ENCODE measurements around the gene MAGED4. TPM values are rescaled to one million over a fixed set of nuclear protein-coding genes. Genes with fewer than 3 reads are reported as not detected.

MAGED4 gene
- total and polyA plus RNA-seq, 4 experiments from 2014 or later, result 2.1 to 17.1 (median 8.1) TPM; not detected in 1

Other genes starting within 250 kb of the MAGED4 start
- 10 to 100 TPM; 11.6 to 15.5 TPM for gene MAGED4B, start 115.7 kb upstream of the MAGED4 start, total RNA-seq
- 1 to 10 TPM; 2.8 to 3.4 TPM for gene MAGED4B, start 115.7 kb upstream of the MAGED4 start, polyA plus RNA-seq
- not detected for gene XAGE2, start 184.1 kb downstream of the MAGED4 start, total RNA-seq
- gene XAGE2, start 184.1 kb downstream of the MAGED4 start, polyA plus RNA-seq, result not detected

All from CD4-positive, alpha-beta memory T cell (primary cell).